ENCODE data around the gene PCBP4. TPM values are rescaled to one million over a fixed set of nuclear protein-coding genes. Genes with fewer than 3 reads are reported as not detected.
"Not testable (repeated sequence)": the region's sequence is repeated elsewhere in the genome, so short reads cannot be mapped to it uniquely, and the experiment has no call there.

The PCBP4 gene
- total RNA-seq, 1 experiment from 2014 or later, result 48.8 TPM

DNA sequence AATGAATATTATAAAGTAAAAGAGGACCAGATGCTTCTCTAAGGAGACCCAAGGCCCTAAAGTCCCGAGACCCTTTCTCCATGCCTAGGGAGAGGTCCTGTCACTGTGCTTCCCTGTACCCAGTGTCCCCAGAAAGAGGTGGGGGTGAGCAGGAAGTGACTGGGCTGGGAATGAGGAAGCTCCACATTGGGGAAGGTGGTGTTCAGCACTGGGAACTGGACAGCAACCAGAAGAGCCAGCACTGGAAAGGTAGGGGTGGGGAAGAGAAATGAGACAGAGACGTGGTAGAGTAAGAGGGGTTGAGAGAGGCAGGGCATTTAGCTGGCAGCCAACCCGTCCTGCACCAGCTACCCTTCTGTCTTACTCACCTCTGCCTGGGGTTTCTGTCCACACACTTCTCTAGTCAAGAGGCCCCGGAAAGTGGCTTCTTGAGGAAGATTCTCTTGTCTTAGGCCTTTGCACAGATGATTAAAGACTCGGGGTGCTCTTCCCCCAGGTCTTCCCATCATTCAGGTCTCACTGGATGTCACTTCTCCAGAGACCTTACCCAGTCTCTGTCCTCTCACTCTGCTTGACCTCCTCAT lies 37.7 kb downstream of the PCBP4 start:
- Histone ChIP-seq H3K9me3 (ENCODE audit: control insufficient read depth in 1 of 2, insufficient read depth in 1 of 2, low read depth in 1 of 2, low read length in 2 of 2) (no peaks in the 10 kb centered on the region), H3K4me1 (ENCODE audit: control insufficient read depth in 1 of 2, insufficient read depth in 2 of 2, low read length in 2 of 2) (no peaks in the 10 kb centered on the region), H3K4me3 (replicated peaks in 1 of 2; ENCODE audit: low read depth in 1 of 2, low read length in 2 of 2) (no peak overlapping the region), H3K27me3 (ENCODE audit: insufficient read depth, low read length) (no peaks in the 10 kb centered on the region), H3K36me3 (ENCODE audit: control insufficient read depth in 1 of 2, insufficient read depth in 2 of 2, low read length in 2 of 2) (peaks cover 7 to 20% of the 10 kb centered on the region in 2 experiments; a peak in 3 of 4 replicates), H3K4me2 (ENCODE audit: low read length) (no peak overlapping the region), H3K27ac (ENCODE audit: low read depth, low read length) (no peak overlapping the region), H3K79me2 (ENCODE audit: insufficient read depth, low read length) (no peaks in the 10 kb centered on the region), H4K20me1 (ENCODE audit: insufficient read depth) (no peaks in the 10 kb centered on the region), H3K9me2 (ENCODE audit: insufficient read depth) (no peaks in the 10 kb centered on the region), H3K9ac (ENCODE audit: low read length) (no peak overlapping the region), H2AFZ (ENCODE audit: low read depth, low read length, poor library complexity, severe bottlenecking) (no peak overlapping the region)
- intact Hi-C loops (cut with micrococcal nuclease), result no loop called here
- ChIA-PET CTCF (no interaction called here), RAD21 (ENCODE audit: low non-redundant PET in 1 of 2, low total read pairs in 2 of 2, uncharacterized antibody in 2 of 2, unreplicated experiment in 2 of 2) (no interaction called here), POLR2A (no interaction called here)
- ATAC-seq (no peak), DNase-seq (ENCODE audit: low read depth, low spot score) (no peak)
- no TSS peak for BruUV-seq (replicated peaks)
- TF ChIP-seq EZH2phosphoT487 (IDR thresholded peaks at IDR 0.05; ENCODE audit: borderline replicate concordance) (no peak), TCF7L2 (IDR thresholded peaks at IDR 0.05; ENCODE audit: borderline replicate concordance, extremely low read depth, insufficient read depth, insufficient read length) (no peak), RAD21 (IDR thresholded peaks at IDR 0.05; ENCODE audit: low read depth) (no peak), SP1 (IDR thresholded peaks at IDR 0.05; ENCODE audit: low read depth) (no peak), SRF (IDR thresholded peaks at IDR 0.05; ENCODE audit: low read depth) (no peak), JUND (IDR thresholded peaks at IDR 0.05) (no peak), CEBPB (IDR thresholded peaks at IDR 0.05; ENCODE audit: low read depth) (no peak)
- TF ChIP-seq, protein P1, sequence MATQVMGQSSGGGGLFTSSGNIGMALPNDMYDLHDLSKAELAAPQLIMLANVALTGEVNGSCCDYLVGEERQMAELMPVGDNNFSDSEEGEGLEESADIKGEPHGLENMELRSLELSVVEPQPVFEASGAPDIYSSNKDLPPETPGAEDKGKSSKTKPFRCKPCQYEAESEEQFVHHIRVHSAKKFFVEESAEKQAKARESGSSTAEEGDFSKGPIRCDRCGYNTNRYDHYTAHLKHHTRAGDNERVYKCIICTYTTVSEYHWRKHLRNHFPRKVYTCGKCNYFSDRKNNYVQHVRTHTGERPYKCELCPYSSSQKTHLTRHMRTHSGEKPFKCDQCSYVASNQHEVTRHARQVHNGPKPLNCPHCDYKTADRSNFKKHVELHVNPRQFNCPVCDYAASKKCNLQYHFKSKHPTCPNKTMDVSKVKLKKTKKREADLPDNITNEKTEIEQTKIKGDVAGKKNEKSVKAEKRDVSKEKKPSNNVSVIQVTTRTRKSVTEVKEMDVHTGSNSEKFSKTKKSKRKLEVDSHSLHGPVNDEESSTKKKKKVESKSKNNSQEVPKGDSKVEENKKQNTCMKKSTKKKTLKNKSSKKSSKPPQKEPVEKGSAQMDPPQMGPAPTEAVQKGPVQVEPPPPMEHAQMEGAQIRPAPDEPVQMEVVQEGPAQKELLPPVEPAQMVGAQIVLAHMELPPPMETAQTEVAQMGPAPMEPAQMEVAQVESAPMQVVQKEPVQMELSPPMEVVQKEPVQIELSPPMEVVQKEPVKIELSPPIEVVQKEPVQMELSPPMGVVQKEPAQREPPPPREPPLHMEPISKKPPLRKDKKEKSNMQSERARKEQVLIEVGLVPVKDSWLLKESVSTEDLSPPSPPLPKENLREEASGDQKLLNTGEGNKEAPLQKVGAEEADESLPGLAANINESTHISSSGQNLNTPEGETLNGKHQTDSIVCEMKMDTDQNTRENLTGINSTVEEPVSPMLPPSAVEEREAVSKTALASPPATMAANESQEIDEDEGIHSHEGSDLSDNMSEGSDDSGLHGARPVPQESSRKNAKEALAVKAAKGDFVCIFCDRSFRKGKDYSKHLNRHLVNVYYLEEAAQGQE (IDR thresholded peaks at IDR 0.05; ENCODE audit: low read depth), result peak; percentile 82

DNA sequence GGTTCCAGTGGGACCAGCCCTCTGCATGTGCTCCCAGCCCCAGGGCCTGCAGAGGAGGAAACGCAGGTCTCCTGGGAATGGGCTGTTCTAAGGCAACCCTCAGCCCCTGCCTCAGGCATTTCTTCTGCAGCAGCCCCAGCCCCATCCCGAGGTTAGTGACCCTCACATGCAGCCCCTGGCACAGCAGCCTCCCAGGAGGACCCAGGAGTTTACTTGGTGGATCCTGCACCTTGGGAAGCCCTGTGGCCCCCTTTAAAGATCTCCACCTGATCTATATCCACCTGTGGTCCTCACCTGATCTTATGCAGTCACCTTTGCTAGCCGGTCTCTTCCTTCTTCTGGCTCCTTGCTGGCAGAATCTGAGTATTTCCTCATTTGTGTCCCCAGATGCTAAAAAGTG lies 38.3 kb downstream of the PCBP4 start:
- BruUV-seq (replicated peaks); H3K27me3 ChIP-seq (ENCODE audit: insufficient read depth, low read length); H3K4me1 ChIP-seq (ENCODE audit: control insufficient read depth in 1 of 2, insufficient read depth in 2 of 2, low read length in 2 of 2); H2AFZ ChIP-seq (ENCODE audit: low read depth, low read length, poor library complexity, severe bottlenecking); ATAC-seq; H3K9me3 ChIP-seq (ENCODE audit: control insufficient read depth in 1 of 2, insufficient read depth in 1 of 2, low read depth in 1 of 2, low read length in 2 of 2); RAD21 ChIA-PET (ENCODE audit: low non-redundant PET in 1 of 2, low total read pairs in 2 of 2, uncharacterized antibody in 2 of 2, unreplicated experiment in 2 of 2); CTCF ChIA-PET; DNase-seq (ENCODE audit: low read depth, low spot score); POLR2A ChIA-PET; H3K27ac ChIP-seq (ENCODE audit: low read depth, low read length); H3K4me3 ChIP-seq (replicated peaks in 1 of 2; ENCODE audit: low read depth in 1 of 2, low read length in 2 of 2); intact Hi-C loops (cut with micrococcal nuclease); H3K9me2 ChIP-seq (ENCODE audit: insufficient read depth); H3K9ac ChIP-seq (ENCODE audit: low read length); H3K79me2 ChIP-seq (ENCODE audit: insufficient read depth, low read length); H4K20me1 ChIP-seq (ENCODE audit: insufficient read depth); H3K4me2 ChIP-seq (ENCODE audit: low read length): not testable (repeated sequence)
- H3K36me3 ChIP-seq (ENCODE audit: control insufficient read depth in 1 of 2, insufficient read depth in 2 of 2, low read length in 2 of 2), result peaks cover 6 to 14% of the 10 kb centered on the region in 2 experiments; a peak in 3 of 4 replicates
